ENCODE measurements around the gene TMEM163. TPM values are rescaled to one million over a fixed set of nuclear protein-coding genes. Genes with fewer than 3 reads are reported as not detected.

TMEM163 gene
- total RNA-seq, 1 donor from 2014 or later = 0.95 TPM

DNA sequence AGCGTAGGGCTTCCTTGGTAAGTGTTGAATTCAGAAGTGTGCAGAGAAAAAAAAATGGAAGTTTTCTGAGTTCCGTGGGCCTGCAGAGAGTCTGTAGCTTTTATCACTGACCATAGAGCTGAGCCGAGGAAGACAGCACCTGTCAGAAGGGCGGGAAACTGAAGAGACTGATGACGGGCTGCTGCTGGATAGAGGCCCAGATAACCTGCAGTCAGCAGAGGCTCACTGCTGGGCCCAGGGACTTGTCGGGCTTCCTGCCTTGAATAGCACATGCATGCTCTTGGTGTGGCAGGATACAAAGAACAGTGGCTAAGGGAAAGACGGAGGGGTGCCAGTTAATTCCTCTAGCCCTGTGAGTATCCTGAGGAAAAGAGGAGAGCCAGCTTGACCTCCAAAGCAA is 298.5 kb downstream of the TMEM163 start:
- DNase-seq (ENCODE audit: low spot score) = peak; percentile 44

GRCh38 chr2:134417968-134418582 is 300.7 kb downstream of the TMEM163 start:
- H3K79me2 ChIP-seq (ENCODE audit: low read depth) = no peaks in the 10 kb centered on the region
- no peaks in the 10 kb centered on the region for H3K9me3 Mint-ChIP-seq
- no peak overlapping the region for H3K4me3 ChIP-seq
- H3K4me1 ChIP-seq = peaks cover 11% of the 10 kb centered on the region
- no peak for TF ChIP-seq EZH2 (IDR thresholded peaks at IDR 0.05)
- no peak for TF ChIP-seq EZH2phosphoT487 (IDR thresholded peaks at IDR 0.05)
- no peak for TF ChIP-seq CTCF (IDR thresholded peaks at IDR 0.05)
- no peak overlapping the region for H2AFZ ChIP-seq (replicated peaks)
- H3K27me3 ChIP-seq = no peaks in the 10 kb centered on the region
- H3K36me3 ChIP-seq = no peaks in the 10 kb centered on the region
- no peak overlapping the region for H3K27ac Mint-ChIP-seq
- no peak overlapping the region for H3K27ac ChIP-seq
- no peak for DNase-seq (ENCODE audit: low spot score)
- H3K4me1 Mint-ChIP-seq = peaks cover 8% of the 10 kb centered on the region
- no peaks in the 10 kb centered on the region for H3K27me3 Mint-ChIP-seq (ENCODE audit: insufficient read depth, low read depth)
- H3F3A ChIP-seq (ENCODE audit: low read depth) = peaks cover 6% of the 10 kb centered on the region
- H3K4me2 ChIP-seq = no peak overlapping the region
- H3K9ac ChIP-seq = no peak overlapping the region
- H3K4me3 Mint-ChIP-seq = no peak overlapping the region
- peaks cover 9% of the 10 kb centered on the region for H4K20me1 ChIP-seq (ENCODE audit: low read depth)
- H3K9me3 ChIP-seq (ENCODE audit: low read depth) = no peaks in the 10 kb centered on the region
- no peaks in the 10 kb centered on the region for H3K36me3 Mint-ChIP-seq

More for the DNA sequence above, 298.5 kb downstream of the TMEM163 start:
- no peak overlapping the region for H3K4me2 ChIP-seq
- no peaks in the 10 kb centered on the region for H3K36me3 ChIP-seq
- TF ChIP-seq EZH2phosphoT487 (IDR thresholded peaks at IDR 0.05) (no peak), CTCF (IDR thresholded peaks at IDR 0.05) (no peak), EZH2 (IDR thresholded peaks at IDR 0.05) (no peak)
- peaks cover 6% of the 10 kb centered on the region for H3F3A ChIP-seq (ENCODE audit: low read depth)
- H3K4me1 Mint-ChIP-seq = peaks cover 8% of the 10 kb centered on the region
- no peaks in the 10 kb centered on the region for H3K27me3 ChIP-seq
- H3K36me3 Mint-ChIP-seq = peaks cover 8% of the 10 kb centered on the region
- no peaks in the 10 kb centered on the region for H3K27me3 Mint-ChIP-seq (ENCODE audit: insufficient read depth, low read depth)
- no peak overlapping the region for H3K4me3 Mint-ChIP-seq
- H3K4me3 ChIP-seq = no peak overlapping the region
- no peak overlapping the region for H3K27ac Mint-ChIP-seq
- H3K9ac ChIP-seq = no peak overlapping the region
- no peak overlapping the region for H2AFZ ChIP-seq (replicated peaks)
- peaks cover 9% of the 10 kb centered on the region for H4K20me1 ChIP-seq (ENCODE audit: low read depth)
- H3K27ac ChIP-seq = no peak overlapping the region
- no peaks in the 10 kb centered on the region for H3K9me3 Mint-ChIP-seq
- H3K4me1 ChIP-seq = peaks cover 11% of the 10 kb centered on the region
- H3K79me2 ChIP-seq (ENCODE audit: low read depth) = no peaks in the 10 kb centered on the region
- H3K9me3 ChIP-seq (ENCODE audit: low read depth) = no peaks in the 10 kb centered on the region

GRCh38 chr2:134416637-134417036 is 302.2 kb downstream of the TMEM163 start:
- no peak for DNase-seq (ENCODE audit: low spot score)
- TF ChIP-seq EZH2 (IDR thresholded peaks at IDR 0.05) (no peak), CTCF (IDR thresholded peaks at IDR 0.05) (no peak), EZH2phosphoT487 (IDR thresholded peaks at IDR 0.05) (no peak)
- no peak overlapping the region for H2AFZ ChIP-seq (replicated peaks)
- H3K4me3 ChIP-seq = no peak overlapping the region
- Mint-ChIP-seq H3K27ac (no peak overlapping the region), H3K4me1 (peaks cover 16% of the 10 kb centered on the region), H3K9me3 (no peaks in the 10 kb centered on the region), H3K36me3 (no peaks in the 10 kb centered on the region), H3K4me3 (no peak overlapping the region), H3K27me3 (ENCODE audit: insufficient read depth, low read depth) (no peaks in the 10 kb centered on the region)
- H4K20me1 ChIP-seq (ENCODE audit: low read depth) = peaks cover 9% of the 10 kb centered on the region
- no peak overlapping the region for H3K27ac ChIP-seq
- peaks cover 6% of the 10 kb centered on the region for H3F3A ChIP-seq (ENCODE audit: low read depth)
- H3K4me2 ChIP-seq = no peak overlapping the region
- H3K4me1 ChIP-seq = peaks cover 14% of the 10 kb centered on the region
- H3K36me3 ChIP-seq = no peaks in the 10 kb centered on the region
- H3K9me3 ChIP-seq (ENCODE audit: low read depth) = no peaks in the 10 kb centered on the region
- no peaks in the 10 kb centered on the region for H3K79me2 ChIP-seq (ENCODE audit: low read depth)
- H3K27me3 ChIP-seq = no peaks in the 10 kb centered on the region
- H3K9ac ChIP-seq = no peak overlapping the region

Measured in neural progenitor cell (in vitro differentiated cells).